GM13976 (cell line): ENCODE data around the gene RBM43.

ENCODE experiments used
- DNase-seq: peaks from one replicate; pipeline ENCODE4 v3.0.0; 2012; ENCODE audit warnings: low spot score
- in situ Hi-C: fragments of 300-500 bp; cut with MboI; formaldehyde crosslinking; loops from one replicate; pipeline ENCODE4 v1.12.0; 2022; ENCODE audit warnings: low sequenced_read_pairs, mixed read lengths, inconsistent platforms; ENCODE audit not compliant: unreplicated experiment
- TF ChIP-seq, protein P1 (sequence below): IDR thresholded peaks from 2 replicates; pipeline ENCODE4 v1.5.1; 2012; ENCODE audit warnings: borderline replicate concordance, mild to moderate bottlenecking; ENCODE audit not compliant: insufficient read depth; ENCODE audit errors: extremely low read depth, missing control alignments, control extremely low read depth

RBM43 gene

DNA sequence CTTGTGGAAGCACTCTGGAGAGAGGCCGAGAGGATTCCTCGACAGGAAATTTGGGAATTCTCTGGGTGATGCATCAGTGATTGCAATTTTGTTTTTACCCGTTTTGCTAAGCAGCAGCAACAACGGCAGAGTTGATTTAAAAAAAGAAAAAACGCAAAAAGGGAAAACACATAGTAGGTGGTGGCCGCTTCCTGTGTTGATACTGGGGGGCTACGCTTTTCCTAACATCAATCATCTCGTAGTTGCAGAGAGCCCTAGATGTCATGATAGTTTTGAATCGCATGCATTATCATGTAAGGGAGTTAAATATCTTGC is 271 bp upstream of the RBM43 start:
- DNase-seq, result no peak
- in situ Hi-C loops, result no loop called here
- TF ChIP-seq, protein P1, sequence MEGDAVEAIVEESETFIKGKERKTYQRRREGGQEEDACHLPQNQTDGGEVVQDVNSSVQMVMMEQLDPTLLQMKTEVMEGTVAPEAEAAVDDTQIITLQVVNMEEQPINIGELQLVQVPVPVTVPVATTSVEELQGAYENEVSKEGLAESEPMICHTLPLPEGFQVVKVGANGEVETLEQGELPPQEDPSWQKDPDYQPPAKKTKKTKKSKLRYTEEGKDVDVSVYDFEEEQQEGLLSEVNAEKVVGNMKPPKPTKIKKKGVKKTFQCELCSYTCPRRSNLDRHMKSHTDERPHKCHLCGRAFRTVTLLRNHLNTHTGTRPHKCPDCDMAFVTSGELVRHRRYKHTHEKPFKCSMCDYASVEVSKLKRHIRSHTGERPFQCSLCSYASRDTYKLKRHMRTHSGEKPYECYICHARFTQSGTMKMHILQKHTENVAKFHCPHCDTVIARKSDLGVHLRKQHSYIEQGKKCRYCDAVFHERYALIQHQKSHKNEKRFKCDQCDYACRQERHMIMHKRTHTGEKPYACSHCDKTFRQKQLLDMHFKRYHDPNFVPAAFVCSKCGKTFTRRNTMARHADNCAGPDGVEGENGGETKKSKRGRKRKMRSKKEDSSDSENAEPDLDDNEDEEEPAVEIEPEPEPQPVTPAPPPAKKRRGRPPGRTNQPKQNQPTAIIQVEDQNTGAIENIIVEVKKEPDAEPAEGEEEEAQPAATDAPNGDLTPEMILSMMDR, result no peak

DNA sequence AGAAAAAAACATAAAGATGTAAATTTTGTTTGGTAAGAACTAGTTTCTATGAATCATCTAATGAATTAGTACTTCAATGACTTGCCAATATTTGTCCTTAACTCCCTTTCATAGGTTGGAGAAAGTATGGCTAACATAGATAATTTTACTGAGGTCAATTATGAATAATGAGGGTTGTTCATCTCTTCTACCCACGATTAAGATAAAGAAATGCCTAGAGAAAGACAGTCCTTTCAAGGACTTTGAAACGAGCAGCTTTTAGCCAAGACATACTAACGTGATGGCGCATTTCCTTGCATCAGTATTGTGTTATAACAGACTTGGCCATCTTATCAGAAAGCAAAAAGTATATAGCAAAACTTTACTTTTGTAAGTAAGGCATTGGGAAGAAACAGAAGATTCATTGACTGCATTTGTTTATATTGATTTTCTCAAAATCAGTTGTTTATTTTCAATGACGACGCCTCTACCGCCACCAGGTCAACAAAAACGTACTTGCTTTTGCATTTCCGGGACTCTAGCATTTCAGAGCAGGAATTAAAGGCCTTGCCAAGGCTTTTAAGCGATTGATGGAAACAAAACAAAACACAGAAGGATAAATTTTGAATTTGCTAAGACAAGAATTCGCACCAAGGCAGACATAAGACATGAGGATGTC is 961 bp downstream of the RBM43 start:
- DNase-seq, result no peak
- TF ChIP-seq, protein P1, result no peak
- in situ Hi-C loops, result no loop called here

DNA sequence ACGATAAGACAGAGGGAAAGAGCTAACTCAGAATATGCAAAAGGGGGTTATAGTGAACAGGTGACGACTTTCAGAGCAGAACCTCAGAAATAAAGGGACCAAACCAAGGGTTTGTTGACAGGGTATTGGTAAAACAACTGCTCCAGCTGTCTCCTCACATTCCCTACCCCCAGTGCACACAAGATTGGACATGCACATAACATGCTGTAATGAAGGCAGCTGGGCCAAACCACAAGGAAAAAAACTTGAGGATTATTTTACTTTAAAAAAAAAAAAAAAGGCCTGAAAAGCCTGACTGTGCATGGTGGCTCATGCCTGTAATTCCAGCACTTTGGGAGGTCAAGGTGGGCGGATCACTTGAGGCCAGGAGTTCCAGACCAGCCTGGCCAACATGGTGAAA is 3.5 kb downstream of the RBM43 start:
- TF ChIP-seq, protein P1, result no peak
- DNase-seq, result no peak
- in situ Hi-C loops, result no loop called here

DNA sequence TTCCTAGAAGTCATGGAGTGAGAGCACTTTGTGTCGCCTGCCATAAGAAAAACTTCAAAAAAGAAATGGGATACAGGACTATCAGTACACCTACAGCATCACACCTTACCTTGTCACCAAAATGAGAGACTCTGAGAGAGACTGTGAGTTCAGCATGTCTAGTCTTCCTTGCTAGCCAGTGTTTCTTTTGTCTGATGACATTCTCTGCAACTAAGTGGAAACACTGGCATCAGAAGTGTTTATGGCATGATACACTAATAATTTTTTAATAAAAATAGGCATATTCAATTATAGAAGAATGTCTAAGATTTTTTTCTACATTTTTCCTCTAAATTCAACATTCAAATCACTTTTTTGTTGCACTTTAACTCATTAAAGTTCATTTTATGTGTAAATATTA is 9.0 kb downstream of the RBM43 start:
- TF ChIP-seq, protein P1, result no peak
- no peak for DNase-seq
- in situ Hi-C loops, result no loop called here

DNA sequence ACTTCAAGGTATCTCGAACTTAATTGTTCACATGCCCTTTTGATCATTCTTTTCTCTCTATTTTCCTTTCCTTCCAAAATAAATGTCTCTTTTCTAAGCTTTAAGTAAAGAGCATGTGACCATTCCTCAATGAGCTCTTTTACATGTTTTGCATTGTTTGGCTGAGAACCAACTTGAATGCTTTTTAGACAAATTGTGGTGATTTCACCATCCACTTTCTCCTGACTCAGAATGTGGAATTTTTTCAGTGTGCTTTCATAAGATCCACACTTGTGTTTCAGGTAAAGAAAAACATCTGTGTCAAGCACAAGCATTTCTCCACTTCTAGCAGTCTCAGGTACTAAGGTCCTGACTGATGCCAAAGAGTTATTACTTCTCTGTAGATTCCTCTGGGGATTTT is 10.7 kb downstream of the RBM43 start:
- in situ Hi-C loops, result no loop called here
- DNase-seq, result no peak
- TF ChIP-seq, protein P1, result no peak

DNA sequence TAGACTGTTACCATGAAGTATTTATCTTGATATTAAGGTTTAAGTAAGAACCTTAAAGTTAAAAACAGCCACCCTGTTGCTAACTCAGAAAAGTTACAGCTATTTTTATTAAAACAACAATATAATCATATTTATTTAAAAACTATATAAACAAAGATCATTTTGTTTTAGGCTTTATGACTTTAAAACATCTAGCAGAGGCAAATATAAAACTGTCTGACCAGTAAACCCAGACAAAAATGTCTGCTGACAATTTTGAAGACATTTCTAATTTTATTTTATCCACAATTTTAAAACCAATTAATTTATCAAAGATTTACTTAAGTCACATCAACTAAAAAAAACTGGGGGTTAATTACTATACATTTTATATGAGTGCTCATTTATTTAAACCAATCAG is 14.2 kb downstream of the RBM43 start:
- DNase-seq, result no peak
- TF ChIP-seq, protein P1, result no peak
- in situ Hi-C loops, result loop anchor here (25.0 kb wide), 1 partner anchor 1660 kb away; the partner anchor contains the start of gene MMADHC
